ENCODE measurements around the gene EME2. TPM values are rescaled to one million over a fixed set of nuclear protein-coding genes. Genes with fewer than 3 reads are reported as not detected.

Gene EME2
- total RNA-seq (10 to 100 TPM in 6 of 7 donors, 1 to 10 TPM in 1; 6.2 to 19.2 (median 16.1) TPM), polyA plus RNA-seq (1 to 10 TPM in 1 of 2 donors, under 1 TPM in 1; 0.83 to 4.6 TPM)
- long read RNA-seq, donor 1, partial matches to known transcripts: 0 of 18 reads
- long read RNA-seq, donor 1, other reads (novel, unspliced or antisense): 18 of 18 reads
- long read RNA-seq, donor 2, partial matches to known transcripts: 46 of 71 reads
- long read RNA-seq, donor 2, other reads (novel, unspliced or antisense): 25 of 71 reads
- long read RNA-seq, donor 3, partial matches to known transcripts: 0 of 24 reads
- long read RNA-seq, donor 3, other reads (novel, unspliced or antisense): 24 of 24 reads

DNA sequence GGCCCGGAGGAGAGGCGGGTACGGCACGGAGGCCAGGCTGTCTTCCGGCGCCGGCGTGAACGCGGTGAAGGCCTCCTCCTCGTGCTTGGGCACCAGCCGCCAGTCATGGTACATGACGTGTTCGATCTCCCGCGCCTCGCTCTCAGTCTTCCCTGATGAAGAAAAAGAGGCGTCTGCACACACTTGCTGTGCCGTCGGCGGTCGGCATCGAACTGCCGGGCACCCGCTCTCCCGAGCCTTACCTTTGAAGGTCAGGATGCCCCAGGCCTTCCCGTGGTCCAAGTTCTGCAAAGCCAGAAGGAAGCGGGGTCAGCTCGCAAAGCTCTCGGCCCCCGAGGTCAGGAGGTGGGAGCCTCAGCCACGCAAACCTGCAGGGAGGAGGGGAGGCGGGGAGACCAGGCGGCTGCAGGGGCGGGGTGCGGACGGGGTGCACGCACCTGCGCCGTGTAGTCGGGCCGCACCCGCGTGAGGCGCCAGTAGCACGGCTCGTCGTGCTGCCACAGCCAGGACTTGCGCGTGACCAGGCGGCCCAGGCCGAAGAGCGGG is at the start of gene EME2:
Gene EME2 (plus strand): TSS at position 449 of the 546 bp plus-strand sequence. CDS start 418 bp downstream, outside the sequence.
- no peaks in the 10 kb centered on the region for H3K36me3 ChIP-seq
- intact Hi-C loops (cut with DNase I): no loop called here

GRCh38 chr16:1723450-1724147 is 49.0 kb upstream of the EME2 start:
- DNase-seq: no peak
- intact Hi-C loops (cut with DNase I): no loop called here
- no peak overlapping the region for H3K27ac ChIP-seq

More for the DNA sequence above, at the start of gene EME2:
- H3K4me3 ChIP-seq: peak within 1 kb of the TSS; percentile 92
- 1% methylated on average over 49 to 53 of the region's 53 CpGs for WGBS, 3 donors
- no peaks in the 10 kb centered on the region for H3K27me3 ChIP-seq
- peaks cover 17% of the 10 kb centered on the region for H3K4me1 ChIP-seq (ENCODE audit: insufficient read depth)
- peak within 1 kb of the TSS; percentile 57 to 77 for H3K27ac ChIP-seq
- H3K9me3 ChIP-seq: no peaks in the 10 kb centered on the region
- TF ChIP-seq POLR2A (IDR thresholded peaks at IDR 0.05): no peak
- no peak for TF ChIP-seq EP300 (IDR thresholded peaks at IDR 0.05)
- TF ChIP-seq, protein P1, sequence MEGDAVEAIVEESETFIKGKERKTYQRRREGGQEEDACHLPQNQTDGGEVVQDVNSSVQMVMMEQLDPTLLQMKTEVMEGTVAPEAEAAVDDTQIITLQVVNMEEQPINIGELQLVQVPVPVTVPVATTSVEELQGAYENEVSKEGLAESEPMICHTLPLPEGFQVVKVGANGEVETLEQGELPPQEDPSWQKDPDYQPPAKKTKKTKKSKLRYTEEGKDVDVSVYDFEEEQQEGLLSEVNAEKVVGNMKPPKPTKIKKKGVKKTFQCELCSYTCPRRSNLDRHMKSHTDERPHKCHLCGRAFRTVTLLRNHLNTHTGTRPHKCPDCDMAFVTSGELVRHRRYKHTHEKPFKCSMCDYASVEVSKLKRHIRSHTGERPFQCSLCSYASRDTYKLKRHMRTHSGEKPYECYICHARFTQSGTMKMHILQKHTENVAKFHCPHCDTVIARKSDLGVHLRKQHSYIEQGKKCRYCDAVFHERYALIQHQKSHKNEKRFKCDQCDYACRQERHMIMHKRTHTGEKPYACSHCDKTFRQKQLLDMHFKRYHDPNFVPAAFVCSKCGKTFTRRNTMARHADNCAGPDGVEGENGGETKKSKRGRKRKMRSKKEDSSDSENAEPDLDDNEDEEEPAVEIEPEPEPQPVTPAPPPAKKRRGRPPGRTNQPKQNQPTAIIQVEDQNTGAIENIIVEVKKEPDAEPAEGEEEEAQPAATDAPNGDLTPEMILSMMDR (IDR thresholded peaks at IDR 0.05): no peak
- DNase-seq: no peak

DNA sequence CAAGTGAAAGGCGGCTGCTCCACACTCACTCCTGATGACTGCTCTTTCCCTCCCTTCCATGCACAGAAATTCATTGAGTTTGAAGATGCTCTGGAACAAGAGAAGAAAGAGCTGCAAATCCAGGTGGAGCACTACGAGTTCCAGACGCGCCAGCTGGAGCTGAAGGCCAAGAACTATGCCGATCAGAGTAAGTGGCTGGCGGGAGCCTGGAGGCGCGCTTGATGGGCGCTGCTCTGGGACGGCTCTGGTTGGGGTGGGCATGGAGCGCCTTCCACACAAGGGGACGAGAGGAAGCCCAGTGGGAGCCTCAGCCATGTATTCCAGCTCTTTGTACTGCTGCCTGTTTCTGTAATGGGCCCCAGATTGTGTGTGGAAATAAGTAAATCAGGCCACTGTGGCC is 48.1 kb upstream of the EME2 start:
- intact Hi-C loops (cut with DNase I): no loop called here
- TF ChIP-seq POLR2A (IDR thresholded peaks at IDR 0.05): no peak
- Histone ChIP-seq H3K36me3 (no peaks in the 10 kb centered on the region), H3K9me3 (no peaks in the 10 kb centered on the region), H3K4me3 (no peak overlapping the region), H3K27me3 (no peaks in the 10 kb centered on the region), H3K27ac (no peak overlapping the region), H3K4me1 (ENCODE audit: insufficient read depth) (peaks cover 2% of the 10 kb centered on the region)
- 88 to 92% (median 91%) methylated on average over 12 of the region's 12 CpGs for WGBS, 3 donors
- no peak for DNase-seq

More at GRCh38 chr16:1723450-1724147, 49.0 kb upstream of the EME2 start:
- peaks cover 2% of the 10 kb centered on the region for H3K4me1 ChIP-seq (ENCODE audit: insufficient read depth)
- 28 to 43% (median 29%) methylated on average over 6 of the region's 6 CpGs for WGBS, 3 donors
- H3K9me3 ChIP-seq: no peaks in the 10 kb centered on the region
- no peak for TF ChIP-seq EP300 (IDR thresholded peaks at IDR 0.05)
- TF ChIP-seq, protein P1 (IDR thresholded peaks at IDR 0.05): peak in 1 of 3 donors; percentile 31
- no peak for TF ChIP-seq POLR2A (IDR thresholded peaks at IDR 0.05)
- H3K27me3 ChIP-seq: no peaks in the 10 kb centered on the region
- no peaks in the 10 kb centered on the region for H3K36me3 ChIP-seq
- no peak overlapping the region for H3K4me3 ChIP-seq

DNA sequence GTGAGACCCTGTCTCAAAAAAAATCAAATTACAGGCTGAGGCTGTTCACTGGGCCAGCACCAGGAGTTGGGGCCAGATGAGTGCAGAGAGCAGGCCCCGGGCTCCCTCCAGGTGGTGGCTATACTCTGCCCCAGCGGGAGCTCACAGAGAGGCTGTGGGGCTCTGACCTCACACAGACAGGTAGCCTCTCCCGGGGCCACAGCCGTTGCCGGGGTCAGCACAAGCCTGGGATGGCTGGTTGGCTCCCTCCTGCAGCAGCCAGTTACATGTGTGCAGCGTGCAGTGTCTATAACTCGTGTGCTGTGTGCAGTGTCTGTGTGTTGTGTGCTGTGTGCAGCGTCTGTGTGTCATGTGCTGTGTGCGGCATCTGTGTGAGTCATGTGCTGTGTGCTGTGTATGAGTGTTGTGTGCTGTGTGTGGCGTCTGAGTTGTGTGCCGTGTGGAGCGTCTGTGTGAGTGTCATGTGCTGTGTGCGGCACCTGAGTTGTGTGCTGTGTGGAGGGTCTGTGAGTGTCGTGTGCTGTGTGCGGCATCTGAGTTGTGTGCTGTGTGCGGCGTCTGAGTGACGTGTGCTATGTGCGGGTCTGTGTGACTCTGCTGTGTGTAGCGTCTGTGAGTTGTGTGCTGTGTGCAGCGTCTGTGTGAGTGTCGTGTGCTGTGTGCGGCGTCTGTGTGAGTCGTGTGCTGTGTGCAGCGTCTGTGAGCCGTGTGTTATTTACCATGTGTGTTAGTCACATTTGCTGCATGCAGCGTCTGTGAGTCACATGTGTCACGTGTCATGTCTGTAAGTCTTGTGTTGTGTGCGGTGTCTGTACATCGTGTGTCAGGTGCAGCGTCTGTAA is 45.7 kb upstream of the EME2 start:
- Histone ChIP-seq H3K4me1 (ENCODE audit: insufficient read depth) (peaks cover 1% of the 10 kb centered on the region), H3K4me3 (no peak overlapping the region), H3K36me3 (no peaks in the 10 kb centered on the region), H3K27ac (no peak overlapping the region), H3K9me3 (no peaks in the 10 kb centered on the region), H3K27me3 (no peaks in the 10 kb centered on the region)
- 91 to 92% (median 91%) methylated on average over 32 of the region's 32 CpGs for WGBS, 3 donors
- no peak for DNase-seq
- TF ChIP-seq, protein P1 (IDR thresholded peaks at IDR 0.05): no peak
- TF ChIP-seq POLR2A (IDR thresholded peaks at IDR 0.05): no peak
- no peak for TF ChIP-seq EP300 (IDR thresholded peaks at IDR 0.05)
- intact Hi-C loops (cut with DNase I): no loop called here
